H1 (cell line): Measurements from ENCODE around the gene CHCHD6. TPM values are rescaled to one million over a fixed set of nuclear protein-coding genes. Genes with fewer than 3 reads are reported as not detected.

Experiments used
- CTCF ChIA-PET: fragments of 300-600 bp; sonication (Branson Sonifier 250); formaldehyde crosslinking; loops from one replicate; lab custom pipeline; 2021; ENCODE audit not compliant: partially characterized antibody; lab: Charles Lee
- POLR2A ChIA-PET: fragments of 300-600 bp; sonication (Branson Sonifier 250); formaldehyde crosslinking; loops from one replicate; lab custom pipeline; 2021; ENCODE audit warnings: inconsistent platforms; ENCODE audit not compliant: partially characterized antibody; lab: Charles Lee
- DNase-seq, 2 experiments: peaks; one replicate each; pipeline versions ENCODE4 v3.0.0 to v3.0.0-alpha.2; 2010 to 2022; ENCODE audit warnings: low spot score in 2 of 2, low read depth in 1 of 2, mixed read lengths in 1 of 2
- FAIRE-seq: peaks from 2 replicates; lab custom pipeline; 2011; peaks lifted over from hg19 to GRCh38; lab: Jason Lieb, UNC
- H2AFZ ChIP-seq: 2 replicates; pipeline ENCODE4 v1.8.1; 2012; ENCODE audit warnings: low read length, inconsistent platforms
- H2AK5ac ChIP-seq: 2 replicates; pipeline ENCODE4 v1.6.1; 2013; ENCODE audit warnings: low read depth, low read length
- H2BK120ac ChIP-seq: replicated peaks from 2 replicates; pipeline ENCODE3; 2013; ENCODE audit warnings: low read depth, low read length, inconsistent platforms
- H2BK12ac ChIP-seq: 2 replicates; pipeline ENCODE4 v1.6.1; 2013; ENCODE audit warnings: low read depth, low read length
- H2BK15ac ChIP-seq: 2 replicates; pipeline ENCODE4 v1.6.1; 2013; ENCODE audit warnings: low read length
- H2BK20ac ChIP-seq: 2 replicates; pipeline ENCODE4 v1.6.1; 2013; ENCODE audit warnings: low read length
- H2BK5ac ChIP-seq: 2 replicates; pipeline ENCODE4 v1.6.1; 2013; ENCODE audit warnings: low read depth, low read length
- H3K14ac ChIP-seq: 2 replicates; pipeline ENCODE4 v1.6.1; 2013; ENCODE audit warnings: inconsistent platforms; ENCODE audit not compliant: insufficient read length
- H3K18ac ChIP-seq: 2 replicates; pipeline ENCODE4 v1.6.1; 2013; ENCODE audit warnings: low read length; ENCODE audit errors: extremely low read depth
- H3K23ac ChIP-seq: 2 replicates; pipeline ENCODE4 v1.6.1; 2013; ENCODE audit warnings: inconsistent platforms; ENCODE audit not compliant: insufficient read length
- H3K23me2 ChIP-seq: 2 replicates; pipeline ENCODE4 v1.6.1; 2013; ENCODE audit warnings: low read depth, low read length
- H3K27ac ChIP-seq: 2 replicates; pipeline ENCODE4 v1.6.1; 2011; ENCODE audit warnings: low read depth, low read length, inconsistent platforms
- H3K27me3 ChIP-seq, 4 experiments: replicated peaks in 1 of 4; 1 replicate in 1 of 4; 2 replicates in 3 of 4; pipeline versions ENCODE4 v1.6.1 to v1.8.1; 2011 to 2013; ENCODE audit warnings: low read length in 3 of 4, mild to moderate bottlenecking in 3 of 4, inconsistent platforms in 2 of 4, mixed read lengths in 2 of 4, moderate library complexity in 1 of 4; ENCODE audit not compliant: control insufficient read depth in 3 of 4, insufficient read depth in 3 of 4; ENCODE audit errors: extremely low read depth in 1 of 4
- H3K36me3 ChIP-seq, 4 experiments: 2 replicates each; pipeline versions ENCODE4 v1.6.1 to v1.8.1; 2011 to 2013; ENCODE audit warnings: mild to moderate bottlenecking in 4 of 4, low read length in 3 of 4, moderate library complexity in 2 of 4, control low read depth in 1 of 4, inconsistent platforms in 1 of 4; ENCODE audit not compliant: insufficient read depth in 4 of 4, control insufficient read depth in 2 of 4
- H3K4ac ChIP-seq: replicated peaks from 2 replicates; pipeline ENCODE3; 2013; ENCODE audit warnings: low read length, low read depth, mixed read lengths, inconsistent platforms; ENCODE audit not compliant: insufficient read length
- H3K4me1 ChIP-seq, 4 experiments: replicated peaks in 1 of 4; 1 replicate in 1 of 4; 2 replicates in 3 of 4; pipeline versions ENCODE4 v1.6.1 to v1.8.1; 2011 to 2013; ENCODE audit warnings: low read length in 3 of 4, inconsistent platforms in 2 of 4, mixed read lengths in 1 of 4; ENCODE audit not compliant: insufficient read depth in 4 of 4, control insufficient read depth in 3 of 4
- H3K4me2 ChIP-seq, 2 experiments: 2 replicates each; pipeline versions ENCODE4 v1.6.1 to v1.8.1; 2011 to 2013; ENCODE audit warnings: low read depth in 2 of 2, low read length in 2 of 2, control low read depth in 1 of 2, inconsistent platforms in 1 of 2, mild to moderate bottlenecking in 1 of 2; ENCODE audit not compliant: insufficient read depth in 1 of 2
- H3K4me3 ChIP-seq, 4 experiments: fragments of 200-600, 300-600 bp in 1 of 4; sonication (generic), shearing (Covaris generic), sonication (Bioruptor Twin) in 1 of 4; 2 replicates each; pipeline versions ENCODE4 v1.5.1 to v1.8.1; 2011 to 2016; ENCODE audit warnings: low read length in 4 of 4, low read depth in 3 of 4, control low read depth in 2 of 4, inconsistent platforms in 2 of 4, mild to moderate bottlenecking in 2 of 4, mixed read lengths in 1 of 4, moderate library complexity in 1 of 4; ENCODE audit not compliant: insufficient read depth in 2 of 4; ENCODE audit errors: extremely low read depth in 1 of 4
- H3K56ac ChIP-seq: replicated peaks from 2 replicates; pipeline ENCODE3; 2013; ENCODE audit warnings: low read depth, mild to moderate bottlenecking, mixed read lengths, low read length, inconsistent platforms; ENCODE audit not compliant: insufficient read length
- H3K79me1 ChIP-seq: 2 replicates; pipeline ENCODE4 v1.6.1; 2013; ENCODE audit warnings: low read depth, low read length, control low read depth
- H3K79me2 ChIP-seq, 2 experiments: 2 replicates each; pipeline versions ENCODE4 v1.6.1 to v1.8.1; 2012 to 2013; ENCODE audit warnings: low read length in 2 of 2, mild to moderate bottlenecking in 2 of 2, inconsistent platforms in 1 of 2; ENCODE audit not compliant: insufficient read depth in 2 of 2, control insufficient read depth in 1 of 2
- H3K9ac ChIP-seq, 4 experiments: replicated peaks in 1 of 4; 1 replicate in 1 of 4; 2 replicates in 3 of 4; pipeline versions ENCODE4 v1.6.1 to v1.8.1; 2011 to 2013; ENCODE audit warnings: low read depth in 3 of 4, low read length in 3 of 4, control low read depth in 2 of 4, mild to moderate bottlenecking in 2 of 4, moderate library complexity in 2 of 4, inconsistent platforms in 1 of 4; ENCODE audit errors: extremely low read depth in 1 of 4
- H3K9me3 ChIP-seq, 2 experiments: 2 replicates each; pipeline versions ENCODE4 v1.6.1 to v1.8.1; 2012 to 2013; ENCODE audit warnings: mild to moderate bottlenecking in 2 of 2, moderate library complexity in 2 of 2, control low read depth in 1 of 2, inconsistent platforms in 1 of 2, low read depth in 1 of 2, low read length in 1 of 2, mixed read lengths in 1 of 2; ENCODE audit not compliant: insufficient read depth in 2 of 2
- H4K20me1 ChIP-seq, 2 experiments: replicated peaks in 1 of 2; 2 replicates each; pipeline versions ENCODE3 to v1.8.1; 2011 to 2013; ENCODE audit warnings: inconsistent platforms in 2 of 2, low read length in 2 of 2, mild to moderate bottlenecking in 1 of 2; ENCODE audit not compliant: insufficient read depth in 2 of 2, control insufficient read depth in 1 of 2
- H4K5ac ChIP-seq: 2 replicates; pipeline ENCODE4 v1.6.1; 2013; ENCODE audit warnings: low read length, low read depth, mixed read lengths, inconsistent platforms; ENCODE audit not compliant: insufficient read length
- H4K8ac ChIP-seq: 2 replicates; pipeline ENCODE4 v1.8.0; 2013; ENCODE audit warnings: mild to moderate bottlenecking, moderate library complexity, low read length, inconsistent platforms; ENCODE audit not compliant: insufficient read depth; ENCODE audit errors: extremely low read depth
- H4K91ac ChIP-seq: replicated peaks from 2 replicates; pipeline ENCODE3; 2013; ENCODE audit warnings: low read length, mixed read lengths, inconsistent platforms; ENCODE audit not compliant: insufficient read length
- HDAC2 ChIP-seq, 2 experiments: fragments of 300-600 bp in 1 of 2; sonication (generic) in 1 of 2; IDR thresholded peaks; 2 replicates each; pipeline ENCODE4 v1.6.1; 2011 to 2012; ENCODE audit warnings: low read depth in 2 of 2, low read length in 2 of 2, mild to moderate bottlenecking in 2 of 2, moderate library complexity in 2 of 2, borderline replicate concordance in 1 of 2, inconsistent platforms in 1 of 2
- JUND ChIP-seq: IDR thresholded peaks from 2 replicates; pipeline ENCODE4 v1.6.1; 2011; ENCODE audit warnings: mild to moderate bottlenecking, improper control_type of control experiment, low read length
- KDM4A ChIP-seq: IDR thresholded peaks from one replicate; pipeline ENCODE4 v1.7.1; 2012; ENCODE audit warnings: low read depth, mild to moderate bottlenecking, moderate library complexity, low read length, inconsistent platforms; ENCODE audit not compliant: severe bottlenecking
- RAD21 ChIP-seq, 2 experiments: IDR thresholded peaks in 1 of 2; conservative IDR thresholded peaks in 1 of 2; 2 replicates each; pipeline ENCODE4 v1.6.1; 2011; ENCODE audit warnings: low read depth in 2 of 2, low read length in 2 of 2, improper control_type of control experiment in 1 of 2, inconsistent platforms in 1 of 2, mild to moderate bottlenecking in 1 of 2, moderate library complexity in 1 of 2
- RNF2 ChIP-seq: fragments of 200-900, 300-1000 bp; sonication (generic); IDR thresholded peaks from 2 replicates; pipeline ENCODE4 v1.7.1; 2016; ENCODE audit warnings: borderline replicate concordance, low read depth, mild to moderate bottlenecking, antibody characterized with exemption, low read length; ENCODE audit not compliant: poor library complexity, severe bottlenecking; ENCODE audit errors: missing control alignments
- SAP30 ChIP-seq: fragments of 300-600 bp; sonication (generic); IDR thresholded peaks from 2 replicates; pipeline ENCODE4 v1.7.1; 2012; ENCODE audit warnings: low read length, moderate library complexity, mild to moderate bottlenecking, inconsistent platforms; ENCODE audit not compliant: insufficient read depth, insufficient replicate concordance
- SP1 ChIP-seq: IDR thresholded peaks from 2 replicates; pipeline ENCODE4 v1.6.1; 2011; ENCODE audit warnings: low read depth, low read length
- TEAD4 ChIP-seq: IDR thresholded peaks from 2 replicates; pipeline ENCODE4 v1.6.1; 2012; ENCODE audit warnings: low read depth, low read length, inconsistent platforms, mixed read lengths
- WGBS, 2 experiments: shearing (Covaris generic) in 1 of 2; methylation state at CpG; one replicate each; pipeline versions ENCODE4 v1.1.6 to v1.1.7; 2013 to 2015; ENCODE audit warnings: low lambda C conversion rate in 2 of 2, mixed read lengths in 2 of 2, inconsistent platforms in 1 of 2, low coverage in 1 of 2, missing lambda C conversion rate in 1 of 2; ENCODE audit not compliant: insufficient replicate concordance in 2 of 2, insufficient coverage in 1 of 2, insufficient read length in 1 of 2; ENCODE audit errors: extremely low coverage in 1 of 2, missing lambda C conversion rate in 1 of 2; 5-methylcytosine and 5-hydroxymethylcytosine counted together
- polyA plus RNA-seq, 7 experiments: library from polyadenylated mRNA; depleted of rRNA in 3 of 7; stranded (reverse) in 5 of 7; unstranded in 2 of 7; fragments of >200 nt in 5 of 7; fragments of 200-250 nt in 2 of 7; gene quantifications; 1 replicate in 5 of 7; 2 replicates in 1 of 7; 4 replicates in 1 of 7; pipeline versions ENCODE4 v1.2.1 to v1.2.3, GENCODE V29; 2011 to 2013; ENCODE audit warnings: missing spikeins in 2 of 7, mixed read lengths in 2 of 7
- total RNA-seq: library from RNA; stranded (reverse); fragmentation: NEBNext Ultra II Directional; extraction: Animal tissue kit (Norgen Biotek cat#: 25700); gene quantifications from 2 replicates; pipeline ENCODE4 v1.2.1, GENCODE V29; 2021

Gene CHCHD6
- total and polyA plus RNA-seq, 2 of the 8 experiments (the other 6 are each of a cell fraction or from before 2014, with no cell fraction given): 32.4 to 37.6 TPM

GRCh38 chr3:126886217-126886616, 182.2 kb downstream of the CHCHD6 start:
- no peak overlapping the region for H3K56ac ChIP-seq
- H2BK20ac ChIP-seq: no peak overlapping the region
- H3K9ac ChIP-seq: no peak overlapping the region
- H4K5ac ChIP-seq: no peak overlapping the region
- H3K23me2 ChIP-seq: no peaks in the 10 kb centered on the region
- no peak overlapping the region for H2BK12ac ChIP-seq
- no peaks in the 10 kb centered on the region for H4K20me1 ChIP-seq
- H3K79me2 ChIP-seq: no peaks in the 10 kb centered on the region
- no peaks in the 10 kb centered on the region for H3K27me3 ChIP-seq
- DNase-seq: no peak
- H3K36me3 ChIP-seq: no peaks in the 10 kb centered on the region; a peak in 1 of 8 replicates
- no peaks in the 10 kb centered on the region; a peak in 1 of 7 replicates for H3K4me1 ChIP-seq
- no peaks in the 10 kb centered on the region for H3K9me3 ChIP-seq
- H3K14ac ChIP-seq: no peak overlapping the region
- H2AFZ ChIP-seq: no peak overlapping the region
- FAIRE-seq: no peak
- H3K79me1 ChIP-seq: no peaks in the 10 kb centered on the region; the same call in 1 of the 2 replicates
- H3K4me3 ChIP-seq: no peak overlapping the region
- H3K4me2 ChIP-seq: no peak overlapping the region
- CTCF ChIA-PET: interaction anchor here (1.1 to 1.7 kb wide), 2 partner anchors 87 to 133 kb away, joined by 3 to 5 read pairs; no protein-coding TSS in a partner anchor
- no peak overlapping the region for H4K91ac ChIP-seq
- no peak overlapping the region for H3K4ac ChIP-seq
- no peak overlapping the region for H4K8ac ChIP-seq
- 97% methylated on average over 5 of the region's 5 CpGs; no CpG with 5 or more reads in 1 of the 2 experiments for WGBS, 2 experiments
- H2AK5ac ChIP-seq: no peak overlapping the region
- H2BK120ac ChIP-seq: no peak overlapping the region
- no peak overlapping the region for H3K27ac ChIP-seq
- POLR2A ChIA-PET: interaction anchor here (1.1 kb wide), 1 partner anchor 11 kb away, joined by 3 read pairs; no protein-coding TSS in a partner anchor
- no peak overlapping the region for H3K18ac ChIP-seq
- H3K23ac ChIP-seq: no peak overlapping the region
- H2BK5ac ChIP-seq: no peak overlapping the region
- H2BK15ac ChIP-seq: no peak overlapping the region
- TF ChIP-seq KDM4A: no peak
- no peak for TF ChIP-seq SAP30
- no peak for TF ChIP-seq HDAC2 (IDR thresholded peaks at IDR 0.05; ENCODE audit: borderline replicate concordance in 1 of 2, low read depth in 2 of 2, low read length in 2 of 2)
- TF ChIP-seq JUND: no peak
- TF ChIP-seq TEAD4: no peak
- no peak for TF ChIP-seq SP1
- TF ChIP-seq RNF2: no peak
- TF ChIP-seq RAD21 (IDR thresholded peaks at IDR 0.05 in 1 of 2, conservative IDR thresholded peaks at IDR 0.05 in 1 of 2; ENCODE audit: low read depth in 2 of 2, low read length in 2 of 2): no peak
